GM12878 (cell line): ENCODE measurements around the gene AQP2. TPM values are rescaled to one million over a fixed set of nuclear protein-coding genes. Genes with fewer than 3 reads are reported as not detected.

Source experiments
- ATAC-seq: fragments of 200-7000 bp; cut with Tn5 transposase; 3 replicates; pipeline ENCODE4 v1.9.1; 2020; ENCODE audit warnings: mild to moderate bottlenecking, moderate library complexity
- BruUV-seq: library from RNA; stranded (reverse); fragments of 400-500 nt; replicated peaks from 2 replicates; lab custom pipeline; 2021; lab: Mats Ljungman, UMichigan
- CTCF ChIA-PET: fragments of 300-600 bp; sonication (Branson Sonifier 250); formaldehyde crosslinking; extraction: SDS; loops from one replicate; lab custom pipeline; 2021; ENCODE audit warnings: inconsistent platforms; lab: Yijun Ruan, JAX
- POLR2A ChIA-PET: fragments of 350-600 bp; formaldehyde crosslinking; extraction: SDS; loops from one replicate; lab custom pipeline; 2021; ENCODE audit warnings: inconsistent platforms; lab: Charles Lee
- RAD21 ChIA-PET: fragments of 300-600 bp; sonication (Branson Sonifier 250); formaldehyde crosslinking; loops from one replicate; lab custom pipeline; 2023; ENCODE audit warnings: antibody characterized with exemption; ENCODE audit not compliant: unreplicated experiment; lab: Charles Lee
- SMC1A ChIA-PET: fragments of 300-600 bp; sonication (Branson Sonifier 250); formaldehyde crosslinking; loops from one replicate; lab custom pipeline; 2023; ENCODE audit not compliant: unreplicated experiment, uncharacterized antibody; lab: Charles Lee
- DNase-seq: peaks from one replicate; pipeline ENCODE4 v3.0.0-alpha.2; 2011; ENCODE audit warnings: low read depth, low spot score
- FAIRE-seq: peaks from 3 replicates; lab custom pipeline; 2011; peaks lifted over from hg19 to GRCh38; lab: Jason Lieb, UNC
- H2AFZ ChIP-seq: 2 replicates; pipeline ENCODE4 v1.6.0; 2011; ENCODE audit warnings: low read depth, low read length, control low read depth; ENCODE audit not compliant: control insufficient read depth
- H3K27ac ChIP-seq: 2 replicates; pipeline ENCODE4 v1.5.1; 2011; ENCODE audit warnings: control low read depth; ENCODE audit not compliant: control insufficient read depth, insufficient read depth
- H3K27me3 ChIP-seq, 2 experiments: replicated peaks in 1 of 2; 2 replicates each; pipeline versions ENCODE4 v1.6.0 to v1.6.1; 2011; ENCODE audit warnings: low read length in 1 of 2; ENCODE audit not compliant: control insufficient read depth in 2 of 2, insufficient read depth in 2 of 2
- H3K36me3 ChIP-seq, 2 experiments: 2 replicates each; pipeline ENCODE4 v1.5.1; 2011; ENCODE audit warnings: low read length in 1 of 2; ENCODE audit not compliant: control insufficient read depth in 2 of 2, insufficient read depth in 2 of 2
- H3K4me1 ChIP-seq: 2 replicates; pipeline ENCODE4 v1.6.1; 2011; ENCODE audit warnings: mild to moderate bottlenecking, low read length, moderate library complexity, mixed read lengths; ENCODE audit not compliant: control insufficient read depth, insufficient read depth
- H3K4me2 ChIP-seq: 2 replicates; pipeline ENCODE4 v1.6.0; 2011; ENCODE audit warnings: control low read depth; ENCODE audit not compliant: control insufficient read depth, insufficient read depth
- H3K4me3 ChIP-seq: fragments of 200-600 bp; sonication (generic); 2 replicates; pipeline ENCODE4 v1.5.1; 2016
- H3K79me2 ChIP-seq: 2 replicates; pipeline ENCODE4 v1.6.0; 2011; ENCODE audit warnings: low read length; ENCODE audit not compliant: control insufficient read depth, insufficient read depth
- H3K9ac ChIP-seq: 2 replicates; pipeline ENCODE4 v1.8.0; 2011; ENCODE audit warnings: low read length, control low read depth, mixed read lengths; ENCODE audit not compliant: control insufficient read depth, insufficient read depth
- H3K9me3 ChIP-seq: replicated peaks from 3 replicates; pipeline ENCODE4 v1.5.1; 2011; ENCODE audit warnings: mild to moderate bottlenecking, low read length; ENCODE audit not compliant: control insufficient read depth, insufficient read depth
- H4K20me1 ChIP-seq: 2 replicates; pipeline ENCODE4 v1.6.0; 2011; ENCODE audit not compliant: control insufficient read depth, insufficient read depth
- E4F1 ChIP-seq: fragments of 450-650 bp; IDR thresholded peaks from 2 replicates; pipeline ENCODE4 v1.6.1; 2018; ENCODE audit warnings: borderline replicate concordance, mild to moderate bottlenecking; ENCODE audit not compliant: partially characterized antibody
- EED ChIP-seq: sonication (generic); IDR thresholded peaks from 2 replicates; pipeline ENCODE4 v1.6.1; 2016; ENCODE audit warnings: antibody characterized with exemption, low read depth
- IRF5 ChIP-seq: fragments of 450-650 bp; IDR thresholded peaks from 2 replicates; pipeline ENCODE4 v1.6.1; 2017; ENCODE audit warnings: borderline replicate concordance
- JUND ChIP-seq: IDR thresholded peaks from 2 replicates; pipeline ENCODE4 v1.6.1; 2012; ENCODE audit warnings: low read depth, mild to moderate bottlenecking, low read length, improper control_type of control experiment, moderate library complexity
- MEF2B ChIP-seq: fragments of 450-650 bp; IDR thresholded peaks from 2 replicates; pipeline ENCODE4 v1.6.1; 2018; ENCODE audit warnings: mild to moderate bottlenecking, moderate library complexity; ENCODE audit not compliant: partially characterized antibody, poor library complexity, severe bottlenecking
- MTA2 ChIP-seq: fragments of 450-650 bp; IDR thresholded peaks from 2 replicates; pipeline ENCODE4 v1.6.1; 2016; ENCODE audit warnings: low read depth, mild to moderate bottlenecking, moderate library complexity
- NR2C1 ChIP-seq: fragments of 450-650 bp; IDR thresholded peaks from 2 replicates; pipeline ENCODE4 v1.6.1; 2017; ENCODE audit warnings: antibody characterized with exemption, mild to moderate bottlenecking, moderate library complexity
- PRDM15 ChIP-seq: fragments of 450-650 bp; formaldehyde crosslinking; IDR thresholded peaks from 2 replicates; pipeline ENCODE4 v1.4.0; 2020; ENCODE audit warnings: mild to moderate bottlenecking, moderate library complexity
- RBBP5 ChIP-seq: fragments of 200-600 bp; sonication (generic); conservative IDR thresholded peaks from 2 replicates; pipeline ENCODE4 v1.6.1; 2016
- SIX5 ChIP-seq: IDR thresholded peaks from 2 replicates; pipeline ENCODE4 v1.6.1; 2011; ENCODE audit warnings: mild to moderate bottlenecking, low read depth, low read length, moderate library complexity; ENCODE audit not compliant: severe bottlenecking
- SMAD5 ChIP-seq: IDR thresholded peaks from 2 replicates; pipeline ENCODE4 v1.6.1; 2016; ENCODE audit warnings: antibody characterized with exemption, low read depth
- SREBF1 ChIP-seq: IDR thresholded peaks from 2 replicates; pipeline ENCODE4 v1.6.1; 2012; ENCODE audit warnings: mild to moderate bottlenecking, low read length
- ZBTB40 ChIP-seq: fragments of 450-650 bp; IDR thresholded peaks from 2 replicates; pipeline ENCODE4 v1.6.1; 2016; ENCODE audit warnings: mild to moderate bottlenecking, moderate library complexity, borderline replicate concordance
- WGBS: methylation state at CpG from one replicate; pipeline ENCODE4 v1.1.6; 2016; ENCODE audit warnings: low lambda C conversion rate; ENCODE audit not compliant: insufficient replicate concordance, insufficient coverage; ENCODE audit errors: missing lambda C conversion rate; 5-methylcytosine and 5-hydroxymethylcytosine counted together
- in situ Hi-C: fragments of 300-500 bp; cut with MboI; formaldehyde crosslinking; loops from 9 replicates; pipeline ENCODE4 v1.14.3; 2018; ENCODE audit warnings: mixed read lengths
- intact Hi-C: fragments of 100-400 bp; cut with micrococcal nuclease; formaldehyde crosslinking; loops from one replicate; pipeline ENCODE4 v1.14.2; 2022; ENCODE audit not compliant: unreplicated experiment
- polyA plus RNA-seq, 11 experiments: library from polyadenylated mRNA; depleted of rRNA in 4 of 11; unstranded in 6 of 11; stranded (reverse) in 5 of 11; fragments of >200 nt; fragmentation: Nextera tagmentation in 4 of 11; fragmentation: Illumina TruSeq in 1 of 11; extraction: Ambion mirVana in 4 of 11; extraction: Trizol in 1 of 11; gene quantifications; 1 replicate in 1 of 11; 2 replicates in 10 of 11; pipeline versions ENCODE4 v1.2.1 to v1.2.3, GENCODE V29; 2011 to 2016; ENCODE audit warnings: inconsistent platforms in 2 of 11, missing spikeins in 2 of 11, low read depth in 1 of 11
- total RNA-seq, 4 experiments: library from RNA; depleted of rRNA in 3 of 4; stranded (reverse); fragments of >200 nt in 3 of 4; fragmentation: Illumina TruSeq in 1 of 4; extraction: Trizol in 1 of 4; gene quantifications; 2 replicates each; pipeline versions ENCODE4 v1.2.1 to v1.2.3, GENCODE V29; 2013 to 2021

Gene AQP2
- total and polyA plus RNA-seq, 10 of the 15 experiments (the other 5 are each of a cell fraction or from before 2014, with no cell fraction given), result not detected

- Histone ChIP-seq H3K9me3 (no peaks in the 10 kb centered on the region), H3K4me3 (no peak overlapping the region), H3K36me3 (no peaks in the 10 kb centered on the region), H4K20me1 (no peaks in the 10 kb centered on the region), H3K4me1 (no peaks in the 10 kb centered on the region), H3K27me3 (peaks cover 3% of the 10 kb centered on the region in 2 experiments; a peak in 2 of 4 replicates), H3K9ac (no peak overlapping the region), H3K27ac (no peak overlapping the region), H3K4me2 (no peak overlapping the region), H2AFZ (no peak overlapping the region), H3K79me2 (no peaks in the 10 kb centered on the region)
- BruUV-seq, result no TSS peak
- CTCF ChIA-PET, result interaction anchor here (0.9 to 1.2 kb wide), 5 partner anchors 14 to 570 kb away, joined by 3 to 5 read pairs (median 3); no protein-coding TSS in a partner anchor
- ATAC-seq (no peak), FAIRE-seq (no peak), DNase-seq (no peak)
- WGBS, result 55% methylated on average over 6 of the region's 6 CpGs
- RAD21 ChIA-PET, result no interaction called here
- in situ Hi-C loops (no loop called here), intact Hi-C loops (no loop called here)
- SMC1A ChIA-PET, result interaction anchor here (1.1 to 1.5 kb wide), 2 partner anchors 9 to 18 kb away, joined by 3 to 4 read pairs; no protein-coding TSS in a partner anchor
- POLR2A ChIA-PET, result no interaction called here
- no peak for TF ChIP-seq RBBP5
- TF ChIP-seq SIX5, result no peak
- no peak for TF ChIP-seq ZBTB40
- no peak for TF ChIP-seq MTA2
- TF ChIP-seq JUND, result no peak
- TF ChIP-seq NR2C1, result no peak
- no peak for TF ChIP-seq SREBF1
- TF ChIP-seq MEF2B, result no peak
- TF ChIP-seq SMAD5, result no peak
- no peak for TF ChIP-seq E4F1
- TF ChIP-seq IRF5, result no peak
- TF ChIP-seq EED, result no peak
- TF ChIP-seq PRDM15 (CRISPR knock-in tag), result no peak
Measured at GRCh38 chr12:49928471-49928870, 22.1 kb upstream of the AQP2 start.
